ENCODE data around the gene HOXA9. TPM values are rescaled to one million over a fixed set of nuclear protein-coding genes. Genes with fewer than 3 reads are reported as not detected.

HOXA9 gene
- total and polyA plus RNA-seq, 4 donors = 0.02 to 0.70 TPM; not detected in 2

GRCh38 chr7:27157702-27158431 lies 7.5 kb downstream of the HOXA9 start (continued):
- TF ChIP-seq ATF3 (IDR thresholded peaks at IDR 0.05) = no peak
- no peak for TF ChIP-seq EGR1 (IDR thresholded peaks at IDR 0.05; ENCODE audit: low read depth in 2 of 2)
- no peak for TF ChIP-seq RAD21 (IDR thresholded peaks at IDR 0.05)
- no peak for TF ChIP-seq GABPA (IDR thresholded peaks at IDR 0.05 in 1 of 2, conservative IDR thresholded peaks at IDR 0.05 in 1 of 2)
- no peak for TF ChIP-seq JUND (IDR thresholded peaks at IDR 0.05)
- TF ChIP-seq SP1 (IDR thresholded peaks at IDR 0.05) = no peak

GRCh38 chr7:27156916-27157701 lies 8.2 kb downstream of the HOXA9 start:
- Histone ChIP-seq H3K4me1 (ENCODE audit: control insufficient read depth in 4 of 4, insufficient read depth in 4 of 4, low read length in 3 of 4) (peaks cover 16 to 34% (median 19%) of the 10 kb centered on the region in 4 donors), H3K27ac (ENCODE audit: low read depth in 1 of 2, low read length in 2 of 2) (no peak overlapping the region), H3K9ac (ENCODE audit: low read depth in 1 of 2, low read length in 2 of 2) (no peak overlapping the region), H3K27me3 (ENCODE audit: control insufficient read depth in 4 of 4, insufficient read depth in 4 of 4, low read length in 3 of 4) (peaks cover 18 to 56% (median 36%) of the 10 kb centered on the region in 4 donors), H3K4me3 (ENCODE audit: low read depth in 1 of 3, low read length in 3 of 3) (no peak overlapping the region), H3K36me3 (ENCODE audit: control insufficient read depth in 4 of 4, insufficient read depth in 3 of 4, low read depth in 1 of 4, low read length in 3 of 4) (no peaks in the 10 kb centered on the region), H3K9me3 (ENCODE audit: control insufficient read depth in 4 of 4, low read length in 3 of 4) (peaks cover 0 to 5% (median 0%) of the 10 kb centered on the region in 4 donors)
- no peak for DNase-seq (ENCODE audit: low spot score)
- TF ChIP-seq HNF4G (IDR thresholded peaks at IDR 0.05) (no peak), MAX (IDR thresholded peaks at IDR 0.05) (no peak), HNF4A (conservative IDR thresholded peaks at IDR 0.05) (no peak), ATF3 (IDR thresholded peaks at IDR 0.05) (no peak), RAD21 (IDR thresholded peaks at IDR 0.05) (no peak), TAF1 (conservative IDR thresholded peaks at IDR 0.05) (no peak), SP1 (IDR thresholded peaks at IDR 0.05) (no peak)
- 9% methylated on average over 30 of the region's 30 CpGs for WGBS

GRCh38 chr7:27156508-27156898 lies 8.8 kb downstream of the HOXA9 start, which contains the start of gene HOXA7:
Gene HOXA7 (minus strand): TSS chr7:27156675. CDS start chr7:27156545, 130 bp downstream.
- no peak within 1 kb of the TSS for H3K4me3 ChIP-seq (ENCODE audit: low read depth in 1 of 3, low read length in 3 of 3)
- H3K4me1 ChIP-seq (ENCODE audit: control insufficient read depth in 4 of 4, insufficient read depth in 4 of 4, low read length in 3 of 4) = peaks cover 16 to 38% (median 20%) of the 10 kb centered on the region in 4 donors
- no peak within 1 kb of the TSS for H3K27ac ChIP-seq (ENCODE audit: low read depth in 1 of 2, low read length in 2 of 2)
- H3K27me3 ChIP-seq (ENCODE audit: control insufficient read depth in 4 of 4, insufficient read depth in 4 of 4, low read length in 3 of 4) = peaks cover 15 to 53% (median 39%) of the 10 kb centered on the region in 4 donors
- no peak within 1 kb of the TSS for H3K9ac ChIP-seq (ENCODE audit: low read depth in 1 of 2, low read length in 2 of 2)
- DNase-seq (ENCODE audit: low spot score) = no peak
- 5% methylated on average over 33 of the region's 33 CpGs for WGBS
- no peaks in the 10 kb centered on the region for H3K36me3 ChIP-seq (ENCODE audit: control insufficient read depth in 4 of 4, insufficient read depth in 3 of 4, low read depth in 1 of 4, low read length in 3 of 4)
- TF ChIP-seq YY1 (IDR thresholded peaks at IDR 0.05) (no peak), RXRA (IDR thresholded peaks at IDR 0.05) (no peak), HNF4G (IDR thresholded peaks at IDR 0.05) (no peak), TAF1 (conservative IDR thresholded peaks at IDR 0.05) (no peak), CTCF (IDR thresholded peaks at IDR 0.05; ENCODE audit: low read depth, low read length, missing input control) (no peak), ZBTB33 (IDR thresholded peaks at IDR 0.05) (no peak), MAX (IDR thresholded peaks at IDR 0.05) (no peak), GABPA (IDR thresholded peaks at IDR 0.05 in 1 of 2, conservative IDR thresholded peaks at IDR 0.05 in 1 of 2) (no peak), EGR1 (IDR thresholded peaks at IDR 0.05; ENCODE audit: low read depth in 2 of 2) (no peak), HNF4A (conservative IDR thresholded peaks at IDR 0.05) (no peak), ATF3 (IDR thresholded peaks at IDR 0.05) (no peak), FOXA2 (IDR thresholded peaks at IDR 0.05) (no peak), RAD21 (IDR thresholded peaks at IDR 0.05) (no peak)
- H3K9me3 ChIP-seq (ENCODE audit: control insufficient read depth in 4 of 4, low read length in 3 of 4) = peaks cover 0 to 5% (median 0%) of the 10 kb centered on the region in 4 donors
